RWPE1 (cell line): Measurements from ENCODE around the gene RIPK3.
A peak's percentile ranks its signal among the peaks of the same experiment; 100 is the strongest.
"Not testable (repeated sequence)": the region's sequence is repeated elsewhere in the genome, so short reads cannot be mapped to it uniquely, and the experiment has no call there.

ENCODE experiments used
- CTCF ChIA-PET: fragments of 350-600 bp; sonication (Branson Sonifier 250); formaldehyde crosslinking; extraction: SDS; loops from one replicate; lab custom pipeline; 2021; lab: Yijun Ruan, JAX
- POLR2A ChIA-PET: fragments of 400-600 bp; formaldehyde crosslinking; extraction: SDS; loops from one replicate; lab custom pipeline; 2020; ENCODE audit warnings: antibody characterized with exemption; ENCODE audit not compliant: low non-redundant PET; lab: Yijun Ruan, JAX
- DNase-seq: peaks from one replicate; pipeline ENCODE4 v3.0.0; 2012; ENCODE audit warnings: low spot score
- H3K27ac ChIP-seq: fragments of 450-650 bp; 2 replicates; pipeline ENCODE4 v1.5.1; 2017
- TF ChIP-seq, protein P1 (sequence below): fragments of 450-650 bp; conservative IDR thresholded peaks from 2 replicates; pipeline ENCODE4 v1.5.1; 2017; ENCODE audit warnings: low read depth, mild to moderate bottlenecking

RIPK3 gene

DNA sequence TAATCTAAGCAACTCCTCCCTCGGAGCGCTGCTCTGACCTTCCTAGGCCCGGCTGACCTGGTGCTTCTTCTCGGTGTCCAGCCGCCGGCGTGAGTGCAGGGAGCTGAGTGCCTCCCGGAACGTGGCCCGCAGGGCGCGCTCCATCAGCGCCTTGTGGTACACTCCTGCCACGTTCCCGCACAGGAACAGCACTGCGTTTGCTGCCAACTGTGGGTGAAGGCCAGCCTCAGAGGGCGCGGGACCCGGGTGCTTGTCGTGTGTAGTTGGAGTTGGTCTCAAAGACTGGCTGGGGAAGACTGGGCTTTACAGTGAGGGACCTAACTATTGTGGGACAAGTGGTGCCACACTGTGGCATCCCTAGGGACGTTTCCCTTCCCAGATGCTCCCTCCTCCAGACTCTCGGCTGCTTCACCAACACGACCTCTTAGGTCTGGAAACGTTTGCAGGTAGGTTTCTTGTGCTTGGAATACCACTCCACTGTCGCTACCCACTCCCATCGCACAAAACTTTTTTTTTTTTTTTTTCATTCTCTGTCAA, 8.0 kb downstream of the RIPK3 start:
- no peak for DNase-seq
- ChIA-PET CTCF (interaction anchor here (0.6 to 5.3 kb wide), 6 partner anchors 10 to 105 kb away, joined by 3 to 94 read pairs (median 10); partner anchors contain the start of genes CBLN3 and KHNYN), POLR2A (interaction anchor here (0.5 to 0.7 kb wide), 2 partner anchors 31 to 87 kb away, joined by 3 to 7 read pairs; no protein-coding TSS in a partner anchor)
- no peak overlapping the region for H3K27ac ChIP-seq
- TF ChIP-seq, protein P1, sequence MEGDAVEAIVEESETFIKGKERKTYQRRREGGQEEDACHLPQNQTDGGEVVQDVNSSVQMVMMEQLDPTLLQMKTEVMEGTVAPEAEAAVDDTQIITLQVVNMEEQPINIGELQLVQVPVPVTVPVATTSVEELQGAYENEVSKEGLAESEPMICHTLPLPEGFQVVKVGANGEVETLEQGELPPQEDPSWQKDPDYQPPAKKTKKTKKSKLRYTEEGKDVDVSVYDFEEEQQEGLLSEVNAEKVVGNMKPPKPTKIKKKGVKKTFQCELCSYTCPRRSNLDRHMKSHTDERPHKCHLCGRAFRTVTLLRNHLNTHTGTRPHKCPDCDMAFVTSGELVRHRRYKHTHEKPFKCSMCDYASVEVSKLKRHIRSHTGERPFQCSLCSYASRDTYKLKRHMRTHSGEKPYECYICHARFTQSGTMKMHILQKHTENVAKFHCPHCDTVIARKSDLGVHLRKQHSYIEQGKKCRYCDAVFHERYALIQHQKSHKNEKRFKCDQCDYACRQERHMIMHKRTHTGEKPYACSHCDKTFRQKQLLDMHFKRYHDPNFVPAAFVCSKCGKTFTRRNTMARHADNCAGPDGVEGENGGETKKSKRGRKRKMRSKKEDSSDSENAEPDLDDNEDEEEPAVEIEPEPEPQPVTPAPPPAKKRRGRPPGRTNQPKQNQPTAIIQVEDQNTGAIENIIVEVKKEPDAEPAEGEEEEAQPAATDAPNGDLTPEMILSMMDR = no peak

DNA sequence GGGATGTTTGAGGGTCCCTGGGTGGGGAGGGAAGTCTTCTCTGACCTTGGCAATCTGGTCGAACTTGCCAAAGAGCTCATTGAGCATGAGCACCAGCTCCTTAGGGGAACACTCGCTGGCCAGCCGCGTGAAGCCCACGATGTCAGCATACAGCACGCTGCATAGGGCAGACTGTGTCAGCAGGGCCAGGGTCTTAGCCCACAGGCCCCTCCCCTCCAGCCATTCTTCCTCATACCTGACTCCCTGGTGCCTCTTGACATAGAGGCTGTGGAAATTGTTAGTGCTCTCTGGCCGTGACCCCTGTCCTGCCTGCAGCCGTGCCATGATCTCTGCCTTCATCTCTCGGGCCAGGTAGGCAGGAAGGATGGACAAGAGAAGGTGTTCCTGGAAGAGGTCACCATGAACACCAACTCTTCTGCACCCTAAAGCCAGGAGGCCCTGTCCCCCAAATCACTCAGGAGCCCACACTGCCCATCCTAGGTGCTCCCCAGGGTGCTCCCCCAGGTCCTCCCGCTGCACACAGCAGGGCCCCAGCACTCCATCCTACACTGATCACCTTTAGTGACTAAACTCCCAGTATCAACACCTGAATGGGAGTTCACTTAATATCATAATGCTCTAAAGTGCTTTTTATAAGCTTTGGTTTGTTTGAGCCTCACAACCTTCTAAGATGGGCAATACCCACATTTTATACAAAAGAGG, 8.7 kb downstream of the RIPK3 start:
- POLR2A ChIA-PET = no interaction called here
- TF ChIP-seq, protein P1 = no peak
- H3K27ac ChIP-seq = 0 out of 2 replicates have a peak overlapping the region, but pooled peaks have one; percentile 11
- no peak for DNase-seq
- CTCF ChIA-PET = interaction anchor here (0.6 to 4.0 kb wide), 3 partner anchors 105 to 957 kb away, joined by 3 to 62 read pairs (median 3); no protein-coding TSS in a partner anchor

DNA sequence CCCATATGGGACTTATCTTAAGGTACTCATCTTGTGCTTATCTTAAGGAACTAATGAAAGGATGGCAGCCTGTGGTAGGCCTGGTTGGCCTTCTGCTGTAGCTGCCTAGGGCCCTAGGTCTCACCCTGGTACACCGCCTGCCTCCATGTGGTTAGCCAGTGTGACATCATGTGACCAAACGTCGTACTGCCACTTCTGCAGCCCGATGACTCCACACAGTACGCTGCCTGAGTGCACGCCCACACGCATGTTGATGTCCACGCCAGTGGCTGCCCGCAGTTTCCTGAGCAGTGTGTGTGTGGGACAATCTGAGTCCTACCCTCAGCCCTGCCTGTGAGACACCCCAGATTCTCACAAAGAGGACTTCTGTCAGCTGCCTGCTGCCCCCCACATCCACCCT, 10.1 kb downstream of the RIPK3 start:
- CTCF ChIA-PET = interaction anchor here (0.6 to 1.4 kb wide), 3 partner anchors 11 to 107 kb away, joined by 3 to 5 read pairs (median 3); no protein-coding TSS in a partner anchor

DNA sequence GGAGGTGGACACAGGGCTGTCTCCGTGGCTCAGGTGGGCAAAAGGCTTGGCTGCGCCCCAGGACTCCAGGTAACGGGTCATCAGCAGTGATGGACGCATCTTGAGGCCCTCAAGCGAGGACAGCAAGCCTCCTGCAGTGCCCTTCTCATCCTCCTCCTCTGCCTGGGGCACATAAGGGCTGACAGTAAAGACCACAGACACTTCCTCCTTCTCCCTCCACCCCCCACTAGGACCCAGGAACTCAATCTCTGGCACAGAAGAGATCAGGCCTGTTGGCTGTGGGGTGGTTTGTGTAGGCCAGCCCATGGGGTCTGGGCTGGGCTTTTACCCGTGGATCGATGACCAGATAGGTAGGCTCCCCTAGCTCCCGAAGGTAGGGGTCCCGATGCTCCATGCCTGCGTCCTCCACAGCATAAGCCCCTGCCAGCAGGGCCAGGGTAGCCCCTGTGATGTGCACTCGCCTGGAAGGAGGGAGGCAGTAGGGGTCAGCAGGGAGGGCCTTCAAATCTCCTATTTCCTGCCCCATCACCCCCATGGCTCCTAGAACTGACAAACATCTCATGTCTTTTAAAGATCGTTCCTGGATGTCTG, 10.6 kb downstream of the RIPK3 start:
- DNase-seq = no peak
- ChIA-PET CTCF (interaction anchor here (0.6 to 3.1 kb wide), 5 partner anchors 11 to 107 kb away, joined by 3 to 19 read pairs (median 3); partner anchors contain the start of genes CBLN3 and KHNYN), POLR2A (no interaction called here)
- H3K27ac ChIP-seq = no peak overlapping the region
- TF ChIP-seq, protein P1 = no peak

More for the DNA sequence above, 10.1 kb downstream of the RIPK3 start:
- no peak overlapping the region for H3K27ac ChIP-seq
- TF ChIP-seq, protein P1 = no peak
- DNase-seq = no peak
- POLR2A ChIA-PET = no interaction called here

DNA sequence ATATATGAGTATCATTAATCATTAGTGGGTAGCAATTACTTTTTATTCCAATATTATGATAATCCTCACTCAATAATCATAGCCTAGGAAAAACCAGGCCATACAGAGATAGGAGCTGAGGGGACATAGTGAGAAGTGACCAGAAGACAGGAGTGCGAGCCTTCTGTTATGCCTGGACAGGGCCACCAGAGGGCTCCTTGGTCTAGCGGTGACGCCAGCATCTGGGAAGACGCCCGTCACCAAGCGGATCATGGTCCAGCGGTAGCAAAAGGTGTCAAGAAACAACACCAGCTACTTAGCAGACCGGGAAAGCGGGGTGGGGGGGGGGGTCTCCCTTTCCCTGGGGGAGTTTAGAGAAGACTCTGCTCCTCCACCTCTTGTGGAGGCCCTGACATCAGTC, 11.9 kb downstream of the RIPK3 start:
- ChIA-PET POLR2A (interaction anchor here (0.8 kb wide), 1 partner anchor 104 kb away, joined by 3 read pairs; no protein-coding TSS in a partner anchor), CTCF (interaction anchor here (0.9 to 3.1 kb wide), 7 partner anchors 9 to 109 kb away, joined by 3 to 19 read pairs (median 9); partner anchors contain the start of genes CBLN3, CIDEB, KHNYN and LTB4R2)
- H3K27ac ChIP-seq, DNase-seq: not testable (repeated sequence)
- TF ChIP-seq, protein P1 = peak; percentile 73

DNA sequence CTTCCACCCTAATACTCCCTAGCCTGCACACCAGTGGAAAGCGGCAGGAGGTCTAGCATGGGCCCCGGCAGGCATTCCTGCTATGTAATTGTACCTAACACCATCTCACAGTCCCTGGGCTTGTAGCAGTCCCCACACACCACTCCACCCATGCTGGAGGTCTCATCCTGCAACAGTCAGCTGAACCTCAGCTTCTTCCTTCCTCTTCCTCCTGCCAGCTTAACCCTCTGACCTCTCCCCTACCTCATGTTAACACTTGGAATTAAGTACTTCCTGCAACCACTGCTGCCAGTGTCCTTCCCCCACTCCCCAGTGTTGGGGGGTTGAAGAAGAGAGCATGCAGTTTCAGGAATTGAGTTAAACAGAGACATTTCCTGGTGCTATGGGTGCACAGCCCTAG, 12.5 kb downstream of the RIPK3 start:
- POLR2A ChIA-PET = interaction anchor here (0.6 to 0.7 kb wide), 3 partner anchors 20 to 115 kb away, joined by 6 to 7 read pairs (median 7); no protein-coding TSS in a partner anchor
- CTCF ChIA-PET = interaction anchor here (0.5 to 3.1 kb wide), 7 partner anchors 9 to 138 kb away, joined by 3 to 19 read pairs (median 9); partner anchors contain the start of genes CIDEB and LTB4R2
- TF ChIP-seq, protein P1 = no peak
- H3K27ac ChIP-seq = no peak overlapping the region
- no peak for DNase-seq
